ENCODE measurements around the gene UGCG.

UGCG gene

DNA sequence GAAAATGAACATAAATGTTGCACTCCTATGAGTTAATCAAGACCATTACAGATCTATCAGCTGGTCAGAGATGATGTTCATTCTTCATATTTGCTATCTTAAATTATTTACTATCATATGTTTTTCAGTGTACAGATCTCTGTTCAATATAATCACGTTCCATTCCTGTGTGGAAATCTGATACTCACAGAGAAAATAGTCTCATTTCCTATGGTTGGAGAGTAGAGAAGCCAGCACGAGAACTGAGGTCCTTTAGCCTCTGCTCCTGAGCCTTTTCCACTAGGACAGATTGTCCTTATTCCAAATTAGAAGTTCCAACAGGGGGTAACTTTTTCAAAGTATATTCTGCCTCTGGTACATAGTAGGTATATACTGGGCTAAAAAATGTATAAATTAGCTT is 29.2 kb downstream of the UGCG start:
- TF ChIP-seq, protein P1, sequence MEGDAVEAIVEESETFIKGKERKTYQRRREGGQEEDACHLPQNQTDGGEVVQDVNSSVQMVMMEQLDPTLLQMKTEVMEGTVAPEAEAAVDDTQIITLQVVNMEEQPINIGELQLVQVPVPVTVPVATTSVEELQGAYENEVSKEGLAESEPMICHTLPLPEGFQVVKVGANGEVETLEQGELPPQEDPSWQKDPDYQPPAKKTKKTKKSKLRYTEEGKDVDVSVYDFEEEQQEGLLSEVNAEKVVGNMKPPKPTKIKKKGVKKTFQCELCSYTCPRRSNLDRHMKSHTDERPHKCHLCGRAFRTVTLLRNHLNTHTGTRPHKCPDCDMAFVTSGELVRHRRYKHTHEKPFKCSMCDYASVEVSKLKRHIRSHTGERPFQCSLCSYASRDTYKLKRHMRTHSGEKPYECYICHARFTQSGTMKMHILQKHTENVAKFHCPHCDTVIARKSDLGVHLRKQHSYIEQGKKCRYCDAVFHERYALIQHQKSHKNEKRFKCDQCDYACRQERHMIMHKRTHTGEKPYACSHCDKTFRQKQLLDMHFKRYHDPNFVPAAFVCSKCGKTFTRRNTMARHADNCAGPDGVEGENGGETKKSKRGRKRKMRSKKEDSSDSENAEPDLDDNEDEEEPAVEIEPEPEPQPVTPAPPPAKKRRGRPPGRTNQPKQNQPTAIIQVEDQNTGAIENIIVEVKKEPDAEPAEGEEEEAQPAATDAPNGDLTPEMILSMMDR (IDR thresholded peaks at IDR 0.05; ENCODE audit: insufficient read depth, low read length, poor library complexity, severe bottlenecking) = no peak
- no peak for TF ChIP-seq EZH2phosphoT487 (conservative IDR thresholded peaks at IDR 0.05; ENCODE audit: low read length)
- peak overlapping the region; percentile 84 for H3K27ac ChIP-seq (ENCODE audit: low read depth, low read length)
- no peaks in the 10 kb centered on the region for H3K9me3 ChIP-seq (ENCODE audit: insufficient read depth, low read length)
- H3K4me3 ChIP-seq (ENCODE audit: insufficient read depth, low read length, poor library complexity, severe bottlenecking) = no peak overlapping the region
- H3K79me2 ChIP-seq (ENCODE audit: insufficient read depth, low read length) = peaks cover 40% of the 10 kb centered on the region
- peaks cover 40% of the 10 kb centered on the region for H3K36me3 ChIP-seq (ENCODE audit: low read length)
- H3K4me2 ChIP-seq (ENCODE audit: low read depth, low read length, poor library complexity, severe bottlenecking) = peak overlapping the region; percentile 41
- no peak overlapping the region for H3K9ac ChIP-seq (ENCODE audit: low read length)
- H3F3A ChIP-seq (ENCODE audit: insufficient read depth) = peaks cover 54% of the 10 kb centered on the region
- H3K27me3 ChIP-seq (ENCODE audit: low read length) = no peaks in the 10 kb centered on the region
- H3K9me2 ChIP-seq (replicated peaks; ENCODE audit: insufficient read depth, low read length) = no peaks in the 10 kb centered on the region
- H4K20me1 ChIP-seq (ENCODE audit: low read depth, low read length) = no peaks in the 10 kb centered on the region
- no peak overlapping the region for H2AFZ ChIP-seq (ENCODE audit: low read depth, low read length, severe bottlenecking)

- Histone ChIP-seq H4K20me1 (ENCODE audit: low read depth, low read length) (no peaks in the 10 kb centered on the region), H3F3A (ENCODE audit: insufficient read depth) (peaks cover 54% of the 10 kb centered on the region), H3K79me2 (ENCODE audit: insufficient read depth, low read length) (peaks cover 33% of the 10 kb centered on the region), H3K9me3 (ENCODE audit: insufficient read depth, low read length) (no peaks in the 10 kb centered on the region), H3K36me3 (ENCODE audit: low read length) (peaks cover 47% of the 10 kb centered on the region), H3K27me3 (ENCODE audit: low read length) (no peaks in the 10 kb centered on the region), H3K9ac (ENCODE audit: low read length) (no peak overlapping the region), H3K4me3 (ENCODE audit: insufficient read depth, low read length, poor library complexity, severe bottlenecking) (no peak overlapping the region), H3K9me2 (replicated peaks; ENCODE audit: insufficient read depth, low read length) (no peaks in the 10 kb centered on the region), H2AFZ (ENCODE audit: low read depth, low read length, severe bottlenecking) (no peak overlapping the region), H3K4me2 (ENCODE audit: low read depth, low read length, poor library complexity, severe bottlenecking) (peak overlapping the region; percentile 41), H3K27ac (ENCODE audit: low read depth, low read length) (peak overlapping the region; percentile 84)
- TF ChIP-seq EZH2phosphoT487 (conservative IDR thresholded peaks at IDR 0.05; ENCODE audit: low read length) = no peak
- TF ChIP-seq, protein P1 (IDR thresholded peaks at IDR 0.05; ENCODE audit: insufficient read depth, low read length, poor library complexity, severe bottlenecking) = no peak
These were observed 29.8 kb downstream of the UGCG start for GRCh38 chr9:111926421-111926875.

DNA sequence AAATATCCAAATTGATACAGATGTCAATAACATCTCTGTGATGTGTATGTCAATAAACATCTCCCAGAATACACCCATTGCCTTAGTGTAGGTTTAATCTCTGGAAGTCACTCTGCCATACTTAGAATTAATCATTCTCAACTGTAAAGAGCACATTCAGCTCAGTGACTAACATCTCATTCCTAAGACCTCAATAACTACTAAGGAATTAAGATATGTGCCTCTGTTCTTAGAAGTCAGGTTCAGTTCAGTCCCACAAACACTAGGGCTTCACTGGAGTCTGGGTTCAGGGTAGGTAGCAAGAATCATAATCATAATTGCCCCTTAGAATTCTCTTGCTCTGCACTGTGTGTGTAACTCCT is 31.7 kb downstream of the UGCG start:
- no peak for TF ChIP-seq EZH2phosphoT487 (conservative IDR thresholded peaks at IDR 0.05; ENCODE audit: low read length)
- Histone ChIP-seq H4K20me1 (ENCODE audit: low read depth, low read length) (no peaks in the 10 kb centered on the region), H3K27ac (ENCODE audit: low read depth, low read length) (peak overlapping the region; percentile 84; the same call in 1 of the 2 replicates), H3K4me3 (ENCODE audit: insufficient read depth, low read length, poor library complexity, severe bottlenecking) (no peak overlapping the region), H3K9me3 (ENCODE audit: insufficient read depth, low read length) (no peaks in the 10 kb centered on the region), H3F3A (ENCODE audit: insufficient read depth) (peaks cover 47% of the 10 kb centered on the region), H3K9ac (ENCODE audit: low read length) (no peak overlapping the region), H3K27me3 (ENCODE audit: low read length) (no peaks in the 10 kb centered on the region), H2AFZ (ENCODE audit: low read depth, low read length, severe bottlenecking) (no peak overlapping the region), H3K79me2 (ENCODE audit: insufficient read depth, low read length) (peaks cover 16% of the 10 kb centered on the region; the same call in 1 of the 2 replicates), H3K4me2 (ENCODE audit: low read depth, low read length, poor library complexity, severe bottlenecking) (no peak overlapping the region), H3K9me2 (replicated peaks; ENCODE audit: insufficient read depth, low read length) (no peaks in the 10 kb centered on the region), H3K36me3 (ENCODE audit: low read length) (peaks cover 61% of the 10 kb centered on the region)

DNA sequence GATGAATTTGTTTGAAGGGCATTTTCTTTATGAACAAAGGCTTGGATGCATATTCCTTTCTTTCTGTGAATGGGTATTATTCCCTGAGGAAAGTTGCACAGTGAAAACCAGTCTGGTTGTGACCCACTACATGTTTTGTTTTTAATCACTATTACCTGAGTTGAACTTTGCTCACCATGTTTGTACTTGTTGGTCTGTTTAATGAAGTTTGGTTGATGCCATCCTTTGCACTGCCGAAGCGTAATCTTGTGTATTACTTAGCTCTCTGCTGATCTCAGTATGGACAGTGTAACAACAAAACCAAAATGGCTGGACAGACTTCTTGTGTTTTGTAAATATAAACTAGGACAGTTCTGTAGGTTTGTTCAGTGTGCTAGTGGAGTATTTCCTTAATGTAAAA is 38.1 kb downstream of the UGCG start:
- no peak overlapping the region for H3K27ac ChIP-seq (ENCODE audit: low read depth, low read length)
- H2AFZ ChIP-seq (ENCODE audit: low read depth, low read length, severe bottlenecking) = no peak overlapping the region
- H3K27me3 ChIP-seq (ENCODE audit: low read length) = no peaks in the 10 kb centered on the region
- no peak overlapping the region for H3K4me2 ChIP-seq (ENCODE audit: low read depth, low read length, poor library complexity, severe bottlenecking)
- TF ChIP-seq, protein P1 (IDR thresholded peaks at IDR 0.05; ENCODE audit: insufficient read depth, low read length, poor library complexity, severe bottlenecking) = no peak
- no peak for TF ChIP-seq EZH2phosphoT487 (conservative IDR thresholded peaks at IDR 0.05; ENCODE audit: low read length)
- peaks cover 46% of the 10 kb centered on the region for H3K36me3 ChIP-seq (ENCODE audit: low read length)
- H3K4me3 ChIP-seq (ENCODE audit: insufficient read depth, low read length, poor library complexity, severe bottlenecking) = no peak overlapping the region
- no peaks in the 10 kb centered on the region for H3K9me2 ChIP-seq (replicated peaks; ENCODE audit: insufficient read depth, low read length)
- H3F3A ChIP-seq (ENCODE audit: insufficient read depth) = peaks cover 13% of the 10 kb centered on the region; the same call in 1 of the 2 replicates
- H3K9ac ChIP-seq (ENCODE audit: low read length) = no peak overlapping the region
- H3K79me2 ChIP-seq (ENCODE audit: insufficient read depth, low read length) = no peaks in the 10 kb centered on the region
- H3K9me3 ChIP-seq (ENCODE audit: insufficient read depth, low read length) = no peaks in the 10 kb centered on the region
- H4K20me1 ChIP-seq (ENCODE audit: low read depth, low read length) = no peaks in the 10 kb centered on the region

All from SU-DHL-6 (cell line).